ENCODE measurements around the gene CCDC159.
"Not testable (repeated sequence)": the region's sequence is repeated elsewhere in the genome, so short reads cannot be mapped to it uniquely, and the experiment has no call there.

The CCDC159 gene
- 16.8 to 21.2 reads per million in 2 donors for total RNA-seq

DNA sequence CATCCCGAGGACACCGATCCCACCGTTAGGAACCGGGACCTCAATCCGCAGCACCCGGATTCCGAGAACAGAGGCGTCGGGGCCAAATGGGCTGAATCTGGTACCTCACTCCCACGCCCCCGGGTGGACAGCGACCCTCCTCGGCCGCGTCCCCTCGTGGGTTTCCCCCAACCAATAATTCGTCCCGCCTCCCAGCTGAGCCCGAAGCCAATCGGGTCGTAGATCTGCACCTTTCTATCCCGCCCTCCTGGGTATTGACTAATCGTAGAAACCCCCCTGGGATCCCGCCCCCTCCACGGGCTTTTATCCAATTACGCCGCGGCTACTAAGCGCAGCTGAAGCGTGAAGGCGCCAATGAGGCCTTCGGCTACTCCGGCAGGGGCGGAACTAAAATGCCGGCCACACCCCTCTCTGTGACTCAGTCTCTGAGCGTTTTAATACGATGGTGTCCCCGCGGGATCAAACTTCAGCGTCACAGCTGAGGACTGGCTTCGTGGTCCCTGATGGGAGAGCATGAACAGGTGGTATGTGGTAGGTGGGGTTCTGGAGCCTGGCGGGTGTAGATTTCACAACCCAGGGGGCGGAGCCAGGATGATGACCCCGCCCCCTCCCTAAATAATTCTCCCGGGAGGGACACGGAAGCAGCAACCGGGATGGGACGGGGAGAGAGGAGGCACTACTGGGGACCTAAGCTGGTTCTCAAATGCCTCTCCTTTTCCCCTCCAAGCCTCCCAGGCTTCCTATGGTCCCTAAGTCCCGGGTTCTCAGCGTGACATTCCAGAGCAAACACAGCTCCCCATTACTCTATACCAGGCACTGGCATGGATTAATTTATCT, at the start of gene CCDC159, which contains the start of gene TMEM205:
Gene CCDC159 (plus strand): TSS at position 416 of the 837 bp plus-strand sequence. CDS start 88 bp downstream, at position 504.
Gene TMEM205 (minus strand): TSS at position 165 of the 837 bp plus-strand sequence. CDS start 649 bp downstream, outside the sequence.
- DNase-seq, result peak; percentile 95

- DNase-seq, result no peak
These were observed 46.1 kb upstream of the CCDC159 start for GRCh38 chr19:11299946-11300810.

DNA sequence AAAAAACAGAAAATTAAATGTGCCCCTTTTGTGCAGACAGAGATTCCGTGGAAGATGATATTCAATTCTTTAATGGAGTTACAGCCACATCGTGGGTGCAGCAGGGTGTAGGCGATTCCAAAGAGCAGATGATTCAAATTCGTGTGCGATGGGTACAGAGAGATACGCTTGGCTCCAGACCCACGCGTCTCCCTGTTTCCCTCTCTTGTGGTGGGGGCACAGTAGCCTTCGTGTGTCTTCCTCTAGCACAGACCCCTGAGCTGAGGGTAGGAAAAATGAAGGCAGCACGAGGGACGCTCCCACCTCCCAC, 45.6 kb upstream of the CCDC159 start:
- DNase-seq, result no peak

DNA sequence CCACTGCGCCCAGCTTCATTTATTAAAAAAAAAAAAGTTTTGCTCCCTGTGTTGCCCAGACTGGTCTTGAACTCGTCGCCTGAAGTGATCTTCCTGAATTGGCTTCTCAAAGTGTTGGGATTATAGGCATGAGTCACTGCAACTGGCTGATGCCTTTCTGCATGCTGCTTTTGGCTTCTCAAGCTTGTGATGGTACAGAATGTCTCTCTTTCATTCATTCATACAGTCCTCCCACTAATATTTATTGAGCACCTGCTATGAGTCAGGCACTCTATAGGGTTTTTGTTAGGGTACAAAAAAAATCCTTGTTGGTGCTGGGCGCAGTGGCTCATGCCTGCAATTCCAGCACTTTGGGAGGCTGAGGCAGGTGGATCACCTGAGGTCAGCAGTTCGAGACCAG, 41.4 kb upstream of the CCDC159 start:
- DNase-seq, result no peak

GRCh38 chr19:11306337-11306736, 40.0 kb upstream of the CCDC159 start:
- DNase-seq, result no peak

DNA sequence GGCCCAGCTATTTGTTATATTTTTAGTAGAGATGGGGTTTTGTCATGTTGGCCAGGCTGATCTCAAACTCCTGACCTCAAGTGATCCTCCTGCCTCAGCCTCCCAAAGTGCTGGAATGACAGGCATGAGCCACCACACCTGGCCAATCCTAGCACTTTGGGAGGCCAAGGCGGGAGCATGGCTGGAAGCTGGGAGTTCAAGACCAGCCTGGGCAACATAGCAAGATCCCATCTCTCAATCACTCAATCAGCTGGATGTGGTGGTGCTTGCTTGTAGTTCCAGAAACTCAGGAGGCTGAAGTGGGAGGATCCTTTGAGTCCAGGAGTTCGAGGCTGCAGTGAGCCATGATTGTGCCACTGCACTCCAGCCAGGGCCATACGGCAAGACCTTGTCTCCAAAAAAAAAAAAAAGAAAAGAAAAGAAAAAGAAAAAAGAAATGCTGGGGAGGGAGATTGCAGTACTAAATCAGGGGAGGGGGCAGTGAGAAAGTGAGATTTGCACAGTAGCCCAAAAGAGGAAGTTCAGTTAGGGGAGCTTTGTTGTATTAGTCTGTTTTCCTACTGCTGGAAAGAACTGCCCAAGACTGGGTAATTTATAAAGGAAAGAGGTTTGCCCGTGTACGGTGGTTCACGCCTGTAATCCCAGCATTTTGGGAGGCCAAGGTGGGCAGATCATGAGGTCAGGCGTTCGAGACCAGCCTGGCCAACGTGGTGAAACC, 25.9 kb upstream of the CCDC159 start:
- DNase-seq, result not testable (repeated sequence)

DNA sequence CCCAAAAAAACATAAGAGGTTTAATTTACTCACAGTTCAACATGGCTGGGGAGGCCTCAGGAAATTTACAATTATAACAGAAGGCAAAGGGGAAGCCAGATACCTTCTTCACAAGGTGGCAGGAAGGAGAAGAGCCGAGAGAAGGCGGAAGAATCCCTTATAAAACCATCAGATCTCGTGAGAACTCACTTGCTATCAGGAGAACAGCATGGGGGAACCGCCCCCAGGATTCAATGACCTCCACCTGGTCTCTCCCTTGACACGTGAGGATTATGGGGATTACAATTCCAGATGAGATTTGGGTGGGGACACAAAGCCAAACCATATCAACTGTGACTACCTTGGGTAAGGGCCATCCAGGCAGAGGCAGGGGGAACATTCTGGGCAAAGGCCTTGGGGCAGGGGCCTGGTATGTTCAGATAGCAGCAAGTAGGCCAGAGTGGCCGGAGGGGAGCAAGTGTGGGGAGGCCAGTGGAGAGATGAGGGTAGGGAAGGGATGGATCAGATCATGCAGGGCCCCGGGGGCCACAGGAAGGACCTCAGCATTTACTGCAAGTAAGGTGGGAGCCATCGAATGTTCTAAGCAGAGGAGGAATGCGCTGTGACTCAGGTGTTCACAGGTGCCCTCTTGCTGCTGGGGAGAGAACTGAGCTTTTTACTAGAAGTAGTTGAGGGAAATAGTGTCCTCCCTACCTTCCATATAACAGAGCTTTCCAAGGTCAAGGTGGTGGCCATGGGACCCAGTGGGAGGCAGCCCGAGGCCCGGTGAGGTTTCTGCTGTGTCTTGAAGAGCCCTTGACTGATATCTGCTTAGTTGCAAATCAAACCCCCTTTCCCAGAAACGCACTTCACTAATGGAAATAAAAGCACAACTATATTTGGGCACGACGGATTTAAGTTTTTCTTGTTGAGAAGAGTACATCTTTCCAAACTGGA, 24.9 kb upstream of the CCDC159 start:
- no peak for DNase-seq

GRCh38 chr19:11322269-11323024, 23.9 kb upstream of the CCDC159 start:
- DNase-seq, result no peak

DNA sequence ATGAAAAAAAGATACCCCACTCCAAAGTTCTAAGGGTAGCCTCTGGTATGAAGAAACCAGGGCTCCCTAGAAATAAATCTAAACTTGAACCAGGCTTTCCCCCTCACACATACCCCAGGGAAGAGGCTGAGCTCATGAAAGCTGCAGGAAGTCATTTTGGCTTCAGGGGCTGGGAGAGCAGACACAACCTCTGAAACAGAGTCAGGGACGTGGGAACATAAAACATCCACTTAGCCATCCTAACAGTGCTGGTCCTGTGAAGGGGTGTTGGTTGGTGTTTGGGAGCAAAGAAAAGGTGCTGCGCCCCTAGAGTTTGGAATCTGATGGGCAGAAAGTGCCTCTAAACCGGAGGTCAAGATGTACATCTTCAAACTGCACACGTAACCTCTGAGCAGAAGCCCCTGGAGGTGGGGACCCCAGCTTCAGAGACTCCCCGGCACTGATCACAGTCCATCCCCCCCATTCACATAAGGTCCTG, 22.7 kb upstream of the CCDC159 start:
- no peak for DNase-seq

GRCh38 chr19:11324079-11324661, 22.1 kb upstream of the CCDC159 start:
- no peak for DNase-seq

DNA sequence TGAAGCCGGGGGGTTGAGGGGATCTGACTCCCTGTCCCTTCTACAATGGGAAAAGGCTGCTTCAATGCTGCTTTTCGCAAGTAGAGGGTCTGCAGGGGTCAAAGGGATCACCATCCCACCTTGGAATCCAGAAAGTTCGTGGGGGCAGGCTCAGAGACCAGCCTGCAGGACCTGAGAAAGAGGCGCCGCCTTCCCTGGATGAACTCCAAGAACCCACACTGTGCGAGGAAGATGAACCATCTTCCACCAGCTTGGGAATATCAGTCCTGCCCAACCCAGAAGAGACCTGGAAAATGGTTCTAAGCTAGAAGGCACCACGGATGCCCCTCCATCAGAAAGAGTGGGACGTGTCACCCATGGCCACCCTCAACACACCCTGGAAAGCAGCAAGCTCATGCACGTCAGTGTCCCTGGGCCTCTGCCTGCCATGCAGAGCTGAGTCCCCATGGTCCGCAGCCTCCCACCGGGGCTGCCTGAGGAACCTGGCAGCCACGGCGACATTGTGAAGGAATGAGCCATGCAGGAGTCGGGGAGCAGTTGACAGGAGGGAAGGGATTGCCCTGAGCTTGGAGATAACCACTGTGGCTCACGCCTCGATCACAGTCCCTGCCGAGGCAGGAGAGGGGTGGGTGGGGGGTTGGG, 21.4 kb upstream of the CCDC159 start:
- no peak for DNase-seq

GRCh38 chr19:11325544-11325943, 20.8 kb upstream of the CCDC159 start:
- no peak for DNase-seq

DNA sequence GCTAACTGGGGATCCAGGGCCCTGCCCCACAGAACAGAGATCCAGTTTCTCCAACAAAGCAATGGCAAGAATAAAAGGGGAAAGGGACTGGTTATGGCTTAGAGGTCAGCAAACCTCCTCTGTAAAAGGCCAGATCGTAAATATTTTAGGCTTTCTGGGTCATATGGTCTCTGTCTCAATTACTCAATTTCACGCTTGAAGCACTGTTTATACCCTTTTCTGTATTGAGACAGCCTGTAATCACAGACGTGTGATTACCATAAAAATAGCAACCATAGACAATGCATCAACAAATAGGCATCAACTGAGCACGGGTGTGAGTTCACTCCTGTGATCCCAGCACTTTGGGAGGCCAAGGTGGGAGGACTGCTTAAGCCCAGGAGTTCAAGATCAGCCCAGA, 16.2 kb upstream of the CCDC159 start:
- DNase-seq, result no peak

DNA sequence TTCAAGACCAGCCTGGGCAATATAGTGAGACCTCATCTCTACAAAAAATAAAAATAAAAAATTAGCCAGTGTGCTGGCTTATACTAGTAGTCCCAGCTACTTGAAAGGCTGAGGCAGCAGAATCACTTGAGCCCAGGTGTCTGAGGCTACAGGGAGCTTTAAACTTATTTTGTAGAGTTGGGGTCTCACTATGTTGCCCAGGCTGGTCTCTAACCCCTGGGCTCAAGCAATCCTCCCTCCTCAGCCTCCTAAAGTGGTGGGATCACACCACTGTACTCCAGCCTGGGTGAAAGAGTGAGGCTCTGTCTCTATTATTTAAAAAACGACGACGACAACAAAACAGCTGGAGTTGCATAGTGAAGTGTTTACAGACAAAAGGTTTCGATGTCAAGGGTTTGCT, 14.8 kb upstream of the CCDC159 start:
- no peak for DNase-seq

GRCh38 chr19:11332822-11333221, 13.5 kb upstream of the CCDC159 start:
- DNase-seq, result no peak

DNA sequence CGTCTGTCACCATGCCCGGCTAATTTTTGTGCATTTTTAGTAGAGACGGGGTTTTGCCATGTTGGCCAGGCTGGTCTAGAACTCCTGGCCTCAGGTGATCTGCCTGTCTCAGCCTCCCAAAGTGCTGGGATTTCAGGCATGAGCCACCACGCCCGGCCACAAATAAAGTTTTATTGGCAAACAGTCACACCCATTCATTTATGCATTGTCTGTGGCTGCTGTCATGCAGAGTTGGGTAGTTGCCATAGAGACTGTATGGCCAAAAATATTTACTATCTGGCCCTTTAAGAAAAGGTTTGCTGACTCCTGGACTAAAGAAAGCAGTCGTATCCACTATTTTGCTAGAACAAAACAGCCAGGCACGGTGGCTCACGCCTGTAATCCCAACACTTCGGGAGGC, 12.5 kb upstream of the CCDC159 start:
- not testable (repeated sequence) for DNase-seq

- no peak for DNase-seq
These were observed 10.7 kb upstream of the CCDC159 start for GRCh38 chr19:11335449-11336146.

GRCh38 chr19:11337080-11337479, 9.2 kb upstream of the CCDC159 start:
- no peak for DNase-seq

DNA sequence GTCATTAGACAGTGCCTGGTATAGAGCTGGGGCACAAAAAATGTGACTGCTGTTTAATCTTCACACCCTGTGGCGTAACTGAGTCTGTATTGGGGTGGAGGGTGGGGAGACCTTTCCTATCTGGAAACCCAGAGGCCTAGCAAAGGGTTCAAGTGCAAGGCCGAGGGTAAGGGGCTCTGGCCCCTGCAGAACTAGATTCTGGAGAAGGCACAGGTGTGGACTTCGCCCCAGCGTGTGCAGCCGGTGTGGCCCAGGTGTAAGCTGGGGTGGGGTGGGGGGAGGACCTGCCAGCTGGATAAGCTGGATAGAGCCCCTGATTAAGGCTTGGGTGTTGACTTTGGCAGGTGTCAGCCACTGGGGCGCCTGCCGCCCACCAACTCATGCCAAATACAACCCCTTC, 8.2 kb upstream of the CCDC159 start:
- no peak for DNase-seq
